Epithelial cell of proximal tubule (primary cell): ENCODE data around the gene PRM2. TPM values are rescaled to one million over a fixed set of nuclear protein-coding genes. Genes with fewer than 3 reads are reported as not detected.
A peak's percentile ranks its signal among the peaks of the same experiment; 100 is the strongest.

Experiments used
- DNase-seq: peaks from one replicate; pipeline ENCODE4 v3.0.0-alpha.2; 2011; ENCODE audit warnings: low read depth
- H3K4me3 ChIP-seq: 2 replicates; pipeline ENCODE4 v1.5.1; 2011; ENCODE audit warnings: low read depth, mild to moderate bottlenecking, low read length
- CTCF ChIP-seq: conservative IDR thresholded peaks from 2 replicates; pipeline ENCODE4 v1.5.1; 2012; ENCODE audit warnings: low read depth, mild to moderate bottlenecking, low read length
- total RNA-seq: library from RNA; depleted of rRNA; stranded (reverse); fragments of >200 nt; gene quantifications from 2 replicates; pipeline ENCODE4 v1.2.3, GENCODE V29; 2015

Gene PRM2
- total RNA-seq, 1 donor from 2014 or later, result not detected

DNA sequence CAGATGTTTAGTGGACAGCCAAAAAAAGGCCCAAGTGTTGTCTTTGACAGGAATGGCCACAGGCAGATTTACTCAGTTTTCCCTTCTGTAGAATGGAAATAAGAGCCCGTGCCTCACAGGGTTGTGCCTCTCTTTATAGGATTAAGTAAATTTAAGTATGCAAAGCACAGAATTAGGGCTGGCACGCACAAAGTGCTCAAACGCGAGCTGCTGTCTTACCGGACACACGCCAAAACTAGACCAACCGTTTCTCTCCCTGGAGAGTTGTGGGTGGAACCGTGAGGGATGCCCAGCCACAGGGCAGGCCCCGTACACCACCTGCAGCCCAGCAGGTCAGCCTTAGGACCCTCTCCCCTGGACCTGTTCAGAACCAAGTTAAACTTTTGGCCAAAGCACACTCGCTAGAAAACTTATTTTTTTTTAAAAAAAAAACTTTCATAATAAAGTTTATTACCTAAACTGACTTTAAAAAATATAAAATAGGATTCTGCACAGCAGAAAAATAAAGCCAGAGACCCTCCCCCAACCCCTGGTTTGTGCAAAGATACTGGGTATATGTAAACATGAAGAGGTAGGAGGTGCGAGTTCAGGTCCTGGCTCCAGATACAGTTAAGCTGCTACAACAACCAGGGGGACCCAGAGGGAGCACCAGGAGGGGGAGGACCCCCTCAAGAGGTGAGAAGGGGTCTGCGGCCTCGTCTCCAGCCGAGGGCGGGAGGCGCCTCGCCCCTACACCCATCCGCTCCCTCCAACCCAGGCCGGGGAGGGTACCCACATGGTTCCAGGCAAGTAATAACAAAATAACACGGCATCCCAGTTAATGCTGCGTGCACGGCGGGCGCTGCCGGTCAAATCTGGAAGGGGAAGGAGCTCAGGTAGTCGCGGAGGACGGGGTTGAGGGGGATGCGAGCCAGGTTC is 22.0 kb downstream of the PRM2 start:
- no peak for TF ChIP-seq CTCF
- peak overlapping the region; percentile 84 for H3K4me3 ChIP-seq
- no peak for DNase-seq

DNA sequence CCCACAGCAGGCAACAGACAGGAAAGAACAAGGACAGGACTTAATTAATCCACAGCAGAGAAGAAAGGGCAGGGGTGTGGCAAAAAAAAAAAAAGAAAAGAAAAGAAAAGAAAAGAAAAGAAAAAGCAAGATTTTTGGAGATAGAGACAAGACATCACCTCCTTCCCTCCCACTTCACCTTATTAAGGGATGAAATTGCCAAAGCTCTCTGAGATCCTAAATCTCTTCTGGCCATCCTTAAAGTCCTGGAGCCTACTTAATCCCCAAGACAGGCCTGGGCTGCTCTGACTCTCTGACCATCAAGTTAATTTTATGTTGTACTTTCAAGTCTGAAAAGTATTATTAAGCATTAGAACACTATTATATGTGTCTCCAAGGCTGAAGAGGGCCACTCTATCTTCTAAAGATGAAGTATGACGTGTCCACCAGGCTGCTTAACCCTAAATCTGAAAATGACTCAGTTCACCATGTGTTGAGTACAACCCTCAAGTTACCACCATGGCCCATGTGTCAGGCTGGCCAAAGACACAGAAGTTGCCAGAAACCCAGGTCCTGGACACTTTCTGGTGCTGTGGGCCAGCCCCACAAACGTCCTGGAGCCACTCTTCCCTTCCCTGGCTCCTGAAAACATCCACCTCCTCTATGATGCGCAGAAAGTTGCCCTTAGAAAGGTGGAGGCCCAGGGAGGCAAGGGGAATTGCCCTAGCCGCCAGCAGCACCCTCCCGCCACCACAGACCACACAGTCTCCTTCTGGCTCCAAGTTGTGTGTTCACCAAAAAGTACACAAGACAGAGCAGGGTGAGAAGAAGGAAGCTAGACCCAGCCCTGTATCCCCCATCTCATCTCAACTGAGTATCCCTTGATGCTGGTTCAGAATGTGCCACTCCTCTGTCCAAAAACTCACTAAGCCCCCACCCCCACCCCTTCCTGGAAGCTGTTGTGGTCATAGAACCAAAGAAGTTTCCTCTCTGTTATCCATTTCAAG is 23.0 kb downstream of the PRM2 start:
- DNase-seq, result no peak
- H3K4me3 ChIP-seq, result no peak overlapping the region
- no peak for TF ChIP-seq CTCF

DNA sequence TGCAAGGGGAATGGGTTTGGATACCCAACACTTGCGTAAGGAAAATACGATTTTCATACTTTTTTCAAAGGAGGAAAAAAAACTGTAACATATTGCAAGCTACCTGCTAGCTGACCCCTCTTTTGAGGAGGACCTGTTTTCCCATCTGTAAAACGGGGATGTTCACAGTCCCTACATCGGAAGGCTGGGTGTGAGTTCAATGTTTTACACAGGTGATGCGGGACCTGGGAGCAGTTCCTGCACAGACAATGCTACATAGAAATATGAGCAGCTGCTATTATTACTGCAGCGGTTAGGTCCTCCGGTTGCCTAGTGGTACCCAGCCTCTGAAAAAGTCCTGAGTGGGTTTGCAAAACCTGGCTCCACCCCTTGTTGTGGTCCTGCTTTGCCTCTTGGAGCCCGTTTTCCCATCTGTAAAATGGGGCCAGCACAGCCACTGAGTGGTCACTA is 23.8 kb downstream of the PRM2 start:
- DNase-seq, result no peak
- no peak overlapping the region for H3K4me3 ChIP-seq
- no peak for TF ChIP-seq CTCF

DNA sequence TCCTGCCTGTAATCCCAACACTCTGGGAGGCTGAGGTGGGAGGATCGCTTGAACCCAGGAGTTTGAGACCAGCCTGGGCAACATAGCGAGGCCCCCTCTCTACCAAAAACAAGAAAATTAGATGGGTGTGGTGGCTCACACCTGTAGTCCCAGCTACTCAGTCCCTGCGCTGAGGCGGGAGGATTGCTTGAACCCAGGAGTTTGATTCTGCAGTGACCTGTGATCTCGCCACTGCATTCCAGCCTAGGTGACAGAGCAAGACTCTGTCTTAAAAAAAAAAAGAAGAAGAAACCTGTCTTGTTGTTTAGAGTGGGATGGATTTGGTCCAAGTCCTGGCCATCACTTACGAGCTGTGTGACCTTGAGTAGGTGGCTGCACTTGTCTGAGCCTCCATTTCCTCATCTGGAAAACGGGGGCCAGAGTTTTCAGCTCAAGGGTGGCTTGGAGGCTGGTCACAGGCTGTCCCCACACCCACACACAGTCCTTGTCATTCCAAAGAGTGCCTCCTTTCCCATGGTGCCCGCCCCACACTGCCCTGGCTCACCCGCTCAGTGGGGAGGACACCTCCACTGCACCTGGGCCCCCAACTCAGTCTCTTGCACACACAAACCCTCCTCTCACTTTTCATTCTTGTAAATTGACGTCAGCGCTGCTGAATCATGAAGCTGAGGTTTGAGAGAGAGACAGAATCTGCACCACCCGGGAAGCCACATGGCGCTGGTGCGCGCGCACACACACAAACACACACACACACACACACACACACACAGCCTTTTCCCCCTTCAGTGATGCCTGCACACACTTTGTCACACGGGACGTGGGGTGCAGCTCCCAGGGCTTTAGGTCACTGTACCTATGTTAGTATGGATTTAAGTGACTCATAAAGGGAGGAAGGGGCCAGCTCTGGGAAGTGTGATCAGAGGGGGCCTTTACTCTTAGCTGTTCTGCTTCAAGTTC is 24.5 kb downstream of the PRM2 start:
- TF ChIP-seq CTCF, result no peak

DNA sequence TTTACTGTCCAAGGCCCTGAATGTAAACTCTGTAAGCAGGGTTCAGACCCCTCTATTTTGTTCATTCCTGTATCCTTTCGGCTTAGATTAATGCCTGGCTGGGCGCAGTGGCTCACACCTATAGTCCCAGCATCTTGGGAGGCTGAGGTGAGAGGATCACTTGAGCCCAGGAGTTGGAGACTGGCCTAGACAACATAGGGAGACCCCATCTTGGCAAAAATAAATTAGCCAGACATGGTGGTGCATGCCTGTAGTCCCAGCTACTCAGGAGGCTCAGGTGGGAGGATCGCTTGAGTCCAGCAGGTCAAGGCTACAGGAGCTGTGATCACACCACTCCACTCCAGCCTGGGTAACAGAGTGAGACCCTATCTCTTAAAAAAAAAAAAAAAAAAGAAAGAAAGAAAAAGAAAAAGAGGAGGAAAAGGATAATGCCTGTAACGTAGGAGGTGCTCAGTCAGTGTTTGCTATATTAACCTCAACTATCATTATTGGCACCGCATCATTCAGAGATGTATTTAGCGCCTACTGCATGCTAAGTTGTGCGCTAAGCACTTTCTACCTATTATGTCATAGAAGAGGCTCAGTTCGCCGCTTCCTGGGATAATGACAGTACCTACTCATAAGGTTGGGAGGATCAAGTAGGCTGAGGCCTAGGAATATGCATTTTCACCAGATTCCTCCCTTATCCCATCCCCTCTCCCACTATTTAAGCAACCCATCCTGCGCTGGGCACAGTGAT is 25.3 kb downstream of the PRM2 start:
- H3K4me3 ChIP-seq, result no peak overlapping the region
- DNase-seq, result no peak
- no peak for TF ChIP-seq CTCF

More for the DNA sequence above, 24.5 kb downstream of the PRM2 start:
- no peak overlapping the region for H3K4me3 ChIP-seq
- no peak for DNase-seq
